Measurements from ENCODE around the gene GGCT.

DNA sequence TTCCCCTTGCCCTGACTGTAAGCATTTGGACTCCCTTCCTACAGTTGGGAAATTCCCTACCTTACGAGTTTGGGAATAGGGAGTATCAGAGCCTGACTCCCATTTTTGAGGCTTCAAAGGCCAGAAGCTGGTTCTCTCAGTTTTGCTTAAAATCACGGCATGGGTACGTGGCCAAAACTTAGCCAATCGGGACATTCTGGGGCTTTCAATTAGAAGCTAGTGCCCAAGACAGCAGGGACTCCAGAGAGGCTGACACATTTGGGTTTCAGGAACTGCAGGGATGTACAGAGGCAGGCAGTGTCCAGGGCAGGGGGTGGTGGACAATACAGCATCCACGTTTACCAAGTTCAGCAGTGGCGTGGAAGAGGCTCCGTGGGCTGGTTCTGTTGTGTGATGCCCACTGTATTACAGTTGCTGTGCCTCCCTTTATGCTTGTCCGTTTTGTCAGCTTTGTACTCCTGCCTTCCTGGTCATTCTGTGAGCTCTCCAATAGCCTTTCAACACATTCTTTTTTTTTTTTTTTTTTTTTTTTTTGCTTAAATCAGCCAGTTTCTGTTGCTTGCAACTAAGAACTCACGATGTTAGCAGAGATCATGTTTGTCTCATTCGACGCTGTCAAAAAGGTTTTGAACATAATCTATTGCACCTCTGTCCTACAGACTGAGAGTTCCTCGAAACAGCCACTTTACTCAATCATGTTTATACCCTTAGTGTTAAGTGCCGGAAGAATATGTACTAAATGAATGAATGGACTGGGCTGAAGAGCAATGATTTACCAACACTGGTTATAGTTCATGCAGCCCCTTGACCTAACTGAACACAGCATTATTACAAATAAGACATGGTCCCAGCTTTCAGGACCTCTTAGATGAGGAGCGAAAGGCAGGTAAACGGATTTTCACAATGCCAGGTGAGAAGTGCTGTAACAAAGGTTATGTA is 1.1 kb downstream of the GGCT start:
- TF ChIP-seq, protein P1, sequence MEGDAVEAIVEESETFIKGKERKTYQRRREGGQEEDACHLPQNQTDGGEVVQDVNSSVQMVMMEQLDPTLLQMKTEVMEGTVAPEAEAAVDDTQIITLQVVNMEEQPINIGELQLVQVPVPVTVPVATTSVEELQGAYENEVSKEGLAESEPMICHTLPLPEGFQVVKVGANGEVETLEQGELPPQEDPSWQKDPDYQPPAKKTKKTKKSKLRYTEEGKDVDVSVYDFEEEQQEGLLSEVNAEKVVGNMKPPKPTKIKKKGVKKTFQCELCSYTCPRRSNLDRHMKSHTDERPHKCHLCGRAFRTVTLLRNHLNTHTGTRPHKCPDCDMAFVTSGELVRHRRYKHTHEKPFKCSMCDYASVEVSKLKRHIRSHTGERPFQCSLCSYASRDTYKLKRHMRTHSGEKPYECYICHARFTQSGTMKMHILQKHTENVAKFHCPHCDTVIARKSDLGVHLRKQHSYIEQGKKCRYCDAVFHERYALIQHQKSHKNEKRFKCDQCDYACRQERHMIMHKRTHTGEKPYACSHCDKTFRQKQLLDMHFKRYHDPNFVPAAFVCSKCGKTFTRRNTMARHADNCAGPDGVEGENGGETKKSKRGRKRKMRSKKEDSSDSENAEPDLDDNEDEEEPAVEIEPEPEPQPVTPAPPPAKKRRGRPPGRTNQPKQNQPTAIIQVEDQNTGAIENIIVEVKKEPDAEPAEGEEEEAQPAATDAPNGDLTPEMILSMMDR (IDR thresholded peaks at IDR 0.05): no peak
- TF ChIP-seq POLR2AphosphoS5 (IDR thresholded peaks at IDR 0.05; ENCODE audit: low read depth, low read length): no peak
- TF ChIP-seq, protein P2, sequence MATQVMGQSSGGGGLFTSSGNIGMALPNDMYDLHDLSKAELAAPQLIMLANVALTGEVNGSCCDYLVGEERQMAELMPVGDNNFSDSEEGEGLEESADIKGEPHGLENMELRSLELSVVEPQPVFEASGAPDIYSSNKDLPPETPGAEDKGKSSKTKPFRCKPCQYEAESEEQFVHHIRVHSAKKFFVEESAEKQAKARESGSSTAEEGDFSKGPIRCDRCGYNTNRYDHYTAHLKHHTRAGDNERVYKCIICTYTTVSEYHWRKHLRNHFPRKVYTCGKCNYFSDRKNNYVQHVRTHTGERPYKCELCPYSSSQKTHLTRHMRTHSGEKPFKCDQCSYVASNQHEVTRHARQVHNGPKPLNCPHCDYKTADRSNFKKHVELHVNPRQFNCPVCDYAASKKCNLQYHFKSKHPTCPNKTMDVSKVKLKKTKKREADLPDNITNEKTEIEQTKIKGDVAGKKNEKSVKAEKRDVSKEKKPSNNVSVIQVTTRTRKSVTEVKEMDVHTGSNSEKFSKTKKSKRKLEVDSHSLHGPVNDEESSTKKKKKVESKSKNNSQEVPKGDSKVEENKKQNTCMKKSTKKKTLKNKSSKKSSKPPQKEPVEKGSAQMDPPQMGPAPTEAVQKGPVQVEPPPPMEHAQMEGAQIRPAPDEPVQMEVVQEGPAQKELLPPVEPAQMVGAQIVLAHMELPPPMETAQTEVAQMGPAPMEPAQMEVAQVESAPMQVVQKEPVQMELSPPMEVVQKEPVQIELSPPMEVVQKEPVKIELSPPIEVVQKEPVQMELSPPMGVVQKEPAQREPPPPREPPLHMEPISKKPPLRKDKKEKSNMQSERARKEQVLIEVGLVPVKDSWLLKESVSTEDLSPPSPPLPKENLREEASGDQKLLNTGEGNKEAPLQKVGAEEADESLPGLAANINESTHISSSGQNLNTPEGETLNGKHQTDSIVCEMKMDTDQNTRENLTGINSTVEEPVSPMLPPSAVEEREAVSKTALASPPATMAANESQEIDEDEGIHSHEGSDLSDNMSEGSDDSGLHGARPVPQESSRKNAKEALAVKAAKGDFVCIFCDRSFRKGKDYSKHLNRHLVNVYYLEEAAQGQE (IDR thresholded peaks at IDR 0.05; ENCODE audit: insufficient read depth in 1 of 2, low read depth in 2 of 2, low read length in 1 of 2): no peak
- TF ChIP-seq TCF7L2 (IDR thresholded peaks at IDR 0.05; ENCODE audit: low read depth, low read length): no peak
- no peak for TF ChIP-seq SIN3A (IDR thresholded peaks at IDR 0.05; ENCODE audit: borderline replicate concordance, insufficient read depth, low read depth, low read length)

All from Panc1 (cell line).